HS-5 (cell line): ENCODE results near the gene NRDC.

Source experiments
- DNase-seq: peaks from one replicate; pipeline ENCODE4 v3.0.0-alpha.2; 2012; ENCODE audit warnings: low read depth

Gene NRDC

GRCh38 chr1:51758310-51758709, 120.2 kb downstream of the NRDC start:
- no peak for DNase-seq

DNA sequence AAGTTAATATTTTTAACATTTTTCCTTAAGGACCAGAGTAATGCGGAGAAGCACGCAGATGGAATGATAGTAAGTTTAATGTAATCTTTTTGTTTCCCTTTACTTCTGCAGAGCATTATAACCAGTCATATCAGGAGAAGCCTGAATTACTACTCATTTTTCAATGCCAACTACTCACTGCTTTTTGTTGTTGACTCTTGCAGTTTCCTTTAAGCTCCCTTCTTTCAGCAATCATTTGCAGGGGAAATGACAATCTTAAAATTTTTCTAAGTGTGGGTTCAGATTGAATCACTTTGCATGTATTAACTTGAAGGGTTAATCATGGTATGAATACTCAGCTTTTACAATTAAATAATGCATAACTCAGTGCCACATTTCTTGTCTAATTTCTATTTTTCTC, 122.2 kb downstream of the NRDC start:
- no peak for DNase-seq

DNA sequence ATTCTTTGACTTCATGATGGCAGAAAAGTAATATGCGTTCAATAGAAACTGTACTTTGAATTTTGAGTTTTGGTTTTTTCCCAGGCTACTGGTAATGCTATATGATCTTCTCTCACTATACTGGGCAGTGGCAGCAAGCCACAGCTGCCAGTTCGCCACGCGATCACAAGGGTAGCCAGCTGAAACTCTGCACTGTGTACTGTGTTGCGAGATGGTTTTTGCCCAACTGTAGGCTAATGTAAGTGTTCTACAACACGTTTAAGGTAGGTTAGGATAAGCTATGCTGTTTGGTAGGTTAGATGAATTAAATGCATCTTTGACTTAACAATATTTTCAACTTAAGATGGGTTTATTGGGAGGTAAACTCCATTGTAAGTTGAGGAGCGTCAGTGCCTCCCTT, 123.1 kb downstream of the NRDC start:
- DNase-seq = no peak

- DNase-seq = no peak
These were observed 123.9 kb downstream of the NRDC start for GRCh38 chr1:51754666-51755065.

- DNase-seq = no peak
These were observed 124.6 kb downstream of the NRDC start for GRCh38 chr1:51753969-51754368.

DNA sequence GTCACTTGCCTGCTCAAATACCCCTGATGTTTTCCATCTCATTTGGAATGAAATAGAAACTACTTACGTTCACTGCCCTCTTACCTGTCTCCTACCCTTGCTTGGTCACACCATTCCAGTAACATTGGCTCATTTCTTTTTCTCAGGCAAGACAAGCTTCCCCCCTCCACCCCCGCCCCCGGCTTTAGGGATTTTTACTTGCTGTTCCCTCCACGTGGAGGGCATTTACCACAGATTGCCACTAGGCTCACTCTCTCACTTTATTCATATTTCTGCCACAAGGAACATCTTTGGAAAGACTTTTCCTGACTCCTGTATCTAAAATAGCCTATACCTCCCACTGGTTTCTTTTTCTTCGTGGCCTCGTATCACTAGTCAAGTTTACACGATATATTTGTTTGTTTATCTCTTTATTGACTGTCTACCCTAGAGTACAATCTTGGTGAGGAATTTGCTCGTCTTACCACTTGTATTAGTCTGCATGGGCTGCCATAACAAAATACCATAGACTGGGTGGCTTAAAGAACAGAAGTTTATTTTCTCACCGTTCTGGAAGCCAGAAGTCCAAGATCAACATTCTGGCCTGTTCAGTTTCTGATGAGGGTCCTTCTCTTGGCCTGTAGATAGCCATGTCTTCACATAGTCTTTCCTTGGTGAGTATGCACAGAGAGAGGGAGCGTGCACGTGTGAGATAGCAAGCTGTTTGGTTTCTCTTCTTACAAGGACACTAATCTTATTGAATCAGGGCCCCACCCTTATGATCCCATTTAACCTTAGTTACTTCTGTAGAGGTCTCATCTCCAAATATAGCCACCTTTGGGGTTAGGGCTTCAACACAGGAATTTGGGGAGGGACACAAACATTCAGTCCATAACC, 126.2 kb downstream of the NRDC start:
- DNase-seq = no peak

DNA sequence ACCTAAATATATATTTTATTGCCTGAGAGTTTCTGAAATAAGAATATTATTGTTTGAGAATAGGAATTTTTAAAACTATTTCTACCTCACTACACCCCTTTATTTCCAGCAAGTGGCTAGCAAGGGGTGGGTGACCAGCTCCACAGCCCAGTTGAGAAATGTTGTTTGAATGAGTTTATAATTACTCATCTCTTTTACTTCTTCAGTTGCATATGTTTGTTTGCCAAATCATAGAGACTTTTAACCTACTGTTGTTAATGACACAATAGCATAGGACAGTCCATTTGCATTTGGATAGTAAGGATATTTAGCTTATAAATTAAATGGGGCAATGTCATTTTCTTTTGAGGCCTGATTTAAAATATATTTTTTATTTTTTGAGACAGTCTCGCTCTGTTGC, 127.8 kb downstream of the NRDC start:
- no peak for DNase-seq

GRCh38 chr1:51750218-51750617, 128.3 kb downstream of the NRDC start:
- no peak for DNase-seq

GRCh38 chr1:51749151-51749550, 129.4 kb downstream of the NRDC start:
- no peak for DNase-seq

- no peak for DNase-seq
These were observed 133.3 kb downstream of the NRDC start for GRCh38 chr1:51745304-51745570.

DNA sequence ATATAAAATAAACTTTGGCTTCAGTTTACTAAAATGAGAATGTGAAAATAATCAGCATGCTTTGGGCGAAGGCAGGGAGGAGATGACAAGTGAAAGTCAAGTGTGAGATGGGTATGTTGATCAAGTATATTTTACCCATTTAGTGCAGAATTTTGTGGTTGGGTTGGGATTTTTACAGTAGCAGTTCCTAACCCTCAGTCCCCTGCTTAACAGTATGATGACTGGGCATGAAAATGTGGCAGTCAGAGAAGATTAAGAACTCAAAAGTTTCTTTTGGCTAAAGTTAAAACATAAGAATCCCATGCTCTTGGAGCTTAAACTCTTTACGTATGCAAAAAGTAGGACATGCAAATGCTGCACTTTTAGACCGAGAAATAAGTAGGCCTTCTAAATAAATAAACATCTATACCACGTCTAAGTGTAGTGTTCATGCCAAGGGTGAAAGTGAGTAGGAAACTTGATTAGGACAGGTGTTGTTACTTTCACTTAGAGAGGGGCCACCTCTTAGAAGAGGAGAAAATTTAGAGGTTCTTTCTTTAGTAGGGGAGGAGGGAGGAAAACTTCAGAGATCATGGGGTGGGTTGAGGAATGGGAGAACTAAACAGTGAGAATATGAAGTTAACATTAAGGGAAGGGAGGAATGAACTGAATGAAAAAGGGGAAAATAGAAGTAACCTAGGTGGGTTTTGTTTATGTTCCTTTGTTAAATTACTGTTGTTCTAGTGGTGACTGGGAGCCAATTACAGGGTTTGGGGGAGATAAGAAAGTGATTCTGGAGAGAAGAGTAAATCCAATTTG, 133.8 kb downstream of the NRDC start:
- no peak for DNase-seq

DNA sequence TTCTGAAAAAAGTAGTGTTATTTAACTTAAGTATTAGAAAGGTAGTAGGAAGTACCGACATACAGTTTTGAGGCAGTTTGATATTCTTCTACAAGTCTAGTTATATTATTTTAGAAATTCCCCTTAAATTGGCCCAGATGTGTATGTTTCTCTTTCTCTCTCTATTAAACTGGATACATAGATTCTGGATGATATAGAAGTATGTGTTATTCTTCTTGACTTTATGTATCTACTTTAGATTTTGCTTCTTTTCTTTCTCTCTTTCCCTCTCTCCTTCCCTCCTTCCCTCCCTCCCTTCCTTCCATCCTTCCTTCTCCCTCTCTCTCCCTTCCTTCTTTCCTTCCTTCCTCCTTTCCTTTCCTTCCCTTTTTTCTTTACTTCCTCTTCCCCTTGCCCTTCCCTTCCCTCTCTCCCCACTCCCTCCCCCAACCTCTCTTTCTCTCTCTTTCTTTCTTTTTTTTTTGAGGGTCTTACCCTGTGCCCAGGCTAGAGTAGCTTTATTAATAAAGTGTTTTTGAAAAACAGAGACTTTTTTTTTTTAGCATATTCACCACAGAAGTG, 137.3 kb downstream of the NRDC start:
- DNase-seq = no peak

- no peak for DNase-seq
These were observed 137.9 kb downstream of the NRDC start for GRCh38 chr1:51740652-51741051.
